Measurements from ENCODE around the gene DCC. TPM values are rescaled to one million over a fixed set of nuclear protein-coding genes. Genes with fewer than 3 reads are reported as not detected.
A peak's percentile ranks its signal among the peaks of the same experiment; 100 is the strongest.

The DCC gene
- total RNA-seq, 1 experiment from 2014 or later: not detected

DNA sequence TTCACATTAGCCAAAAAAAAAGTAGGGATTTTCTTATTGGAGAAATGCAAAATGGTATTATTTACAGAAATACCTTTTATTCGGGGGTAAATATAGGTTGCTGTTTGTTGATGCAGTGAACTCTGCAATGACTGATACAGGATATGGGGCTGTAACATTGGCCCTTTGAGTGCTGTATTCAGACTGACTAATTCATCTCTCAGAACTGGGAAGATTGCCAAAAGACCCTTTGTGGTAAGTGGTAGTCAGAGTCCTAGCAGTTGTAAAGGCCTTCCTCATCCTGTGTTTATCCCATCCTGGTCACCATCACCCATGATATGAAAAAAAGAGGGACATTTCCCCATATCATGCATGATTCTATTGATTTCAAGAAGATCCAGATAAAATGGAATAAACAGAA lies 14.0 kb upstream of the DCC start:
- Histone ChIP-seq H3K4me2 (ENCODE audit: low read length) (no peak overlapping the region), H3K27me3 (ENCODE audit: low read length) (no peaks in the 10 kb centered on the region), H3K4me3 (ENCODE audit: low read length) (no peak overlapping the region), H3F3A (ENCODE audit: low read length, unreplicated experiment) (no peaks in the 10 kb centered on the region), H3K36me3 (ENCODE audit: low read depth, low read length) (no peaks in the 10 kb centered on the region), H3K9me3 (ENCODE audit: low read length) (no peaks in the 10 kb centered on the region), H4K20me1 (ENCODE audit: low read length) (no peaks in the 10 kb centered on the region), H2AFZ (ENCODE audit: low read length) (no peak overlapping the region), H3K79me2 (ENCODE audit: low read length) (no peaks in the 10 kb centered on the region), H3K27ac (ENCODE audit: low read length) (no peak overlapping the region), H3K9ac (ENCODE audit: low read length) (no peak overlapping the region), H3K4me1 (ENCODE audit: insufficient read depth, low read length) (no peaks in the 10 kb centered on the region), H3K9me2 (replicated peaks; ENCODE audit: low read length) (no peaks in the 10 kb centered on the region)
- no peak for ATAC-seq
- intact Hi-C loops (cut with micrococcal nuclease): no loop called here
- CTCF ChIA-PET: no interaction called here
- POLR2A ChIA-PET (ENCODE audit: unreplicated experiment): no interaction called here
- TF ChIP-seq, protein P1, sequence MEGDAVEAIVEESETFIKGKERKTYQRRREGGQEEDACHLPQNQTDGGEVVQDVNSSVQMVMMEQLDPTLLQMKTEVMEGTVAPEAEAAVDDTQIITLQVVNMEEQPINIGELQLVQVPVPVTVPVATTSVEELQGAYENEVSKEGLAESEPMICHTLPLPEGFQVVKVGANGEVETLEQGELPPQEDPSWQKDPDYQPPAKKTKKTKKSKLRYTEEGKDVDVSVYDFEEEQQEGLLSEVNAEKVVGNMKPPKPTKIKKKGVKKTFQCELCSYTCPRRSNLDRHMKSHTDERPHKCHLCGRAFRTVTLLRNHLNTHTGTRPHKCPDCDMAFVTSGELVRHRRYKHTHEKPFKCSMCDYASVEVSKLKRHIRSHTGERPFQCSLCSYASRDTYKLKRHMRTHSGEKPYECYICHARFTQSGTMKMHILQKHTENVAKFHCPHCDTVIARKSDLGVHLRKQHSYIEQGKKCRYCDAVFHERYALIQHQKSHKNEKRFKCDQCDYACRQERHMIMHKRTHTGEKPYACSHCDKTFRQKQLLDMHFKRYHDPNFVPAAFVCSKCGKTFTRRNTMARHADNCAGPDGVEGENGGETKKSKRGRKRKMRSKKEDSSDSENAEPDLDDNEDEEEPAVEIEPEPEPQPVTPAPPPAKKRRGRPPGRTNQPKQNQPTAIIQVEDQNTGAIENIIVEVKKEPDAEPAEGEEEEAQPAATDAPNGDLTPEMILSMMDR (conservative IDR thresholded peaks at IDR 0.05; ENCODE audit: low read depth, low read length): no peak
- no TSS peak for BruUV-seq (replicated peaks)
- peak; percentile 39 for DNase-seq

DNA sequence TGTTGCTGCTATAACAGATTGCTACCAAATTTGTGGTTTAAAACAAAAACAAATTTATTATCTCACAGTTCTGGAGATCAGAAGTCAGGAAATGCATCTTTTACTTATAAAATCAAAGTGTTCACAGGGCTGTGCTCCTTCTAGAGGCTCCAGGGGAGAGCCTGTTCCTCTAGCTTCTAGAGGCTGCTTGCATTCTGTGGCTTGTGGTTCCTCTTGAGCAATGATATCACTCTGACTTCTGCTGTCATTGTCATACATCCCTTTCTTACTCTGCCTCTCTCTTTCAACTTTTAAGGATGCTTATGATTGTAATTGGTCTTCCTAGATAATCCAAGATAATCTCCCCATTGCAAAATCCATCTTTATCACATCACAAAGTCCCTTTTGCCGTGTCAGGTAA lies 6.1 kb upstream of the DCC start:
- Histone ChIP-seq H3F3A (ENCODE audit: low read length, unreplicated experiment) (no peaks in the 10 kb centered on the region), H3K9me2 (replicated peaks; ENCODE audit: low read length) (no peaks in the 10 kb centered on the region), H3K79me2 (ENCODE audit: low read length) (no peaks in the 10 kb centered on the region), H3K36me3 (ENCODE audit: low read depth, low read length) (no peaks in the 10 kb centered on the region), H3K4me1 (ENCODE audit: insufficient read depth, low read length) (no peaks in the 10 kb centered on the region), H3K4me2 (ENCODE audit: low read length) (no peak overlapping the region), H3K4me3 (ENCODE audit: low read length) (no peak overlapping the region), H3K27ac (ENCODE audit: low read length) (no peak overlapping the region), H3K9ac (ENCODE audit: low read length) (no peak overlapping the region), H3K9me3 (ENCODE audit: low read length) (no peaks in the 10 kb centered on the region), H2AFZ (ENCODE audit: low read length) (no peak overlapping the region), H4K20me1 (ENCODE audit: low read length) (no peaks in the 10 kb centered on the region), H3K27me3 (ENCODE audit: low read length) (0 out of 2 replicates have a peak, but pooled peaks cover 2% of the 10 kb centered on the region)
- POLR2A ChIA-PET (ENCODE audit: unreplicated experiment): no interaction called here
- CTCF ChIA-PET: no interaction called here
- BruUV-seq (replicated peaks): no TSS peak
- no peak for DNase-seq
- TF ChIP-seq EZH2 (IDR thresholded peaks at IDR 0.05; ENCODE audit: low read length, unreplicated experiment): no peak
- no peak for ATAC-seq
- intact Hi-C loops (cut with micrococcal nuclease): no loop called here

DNA sequence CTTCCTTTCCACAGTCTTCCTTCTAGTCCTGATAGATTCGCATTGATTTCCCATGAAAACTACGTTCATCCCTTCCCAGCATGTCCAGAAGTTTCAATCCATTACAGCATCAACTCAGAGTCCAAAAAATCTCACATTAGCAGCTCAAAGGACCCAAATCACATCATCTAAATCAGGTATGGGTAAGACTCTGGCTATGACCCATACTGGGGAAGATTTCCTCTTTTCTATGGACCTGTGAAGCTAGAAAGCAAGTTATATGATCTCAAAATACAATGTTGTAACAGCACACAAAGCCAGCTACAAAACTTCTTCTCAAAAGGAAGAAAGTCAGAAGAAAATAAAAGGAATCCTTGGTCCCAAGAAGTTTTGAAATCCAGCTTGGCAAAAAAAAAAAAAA lies 5.7 kb upstream of the DCC start:
- Histone ChIP-seq H4K20me1 (ENCODE audit: low read length) (no peaks in the 10 kb centered on the region), H3F3A (ENCODE audit: low read length, unreplicated experiment) (no peaks in the 10 kb centered on the region), H3K27ac (ENCODE audit: low read length) (no peak overlapping the region), H3K36me3 (ENCODE audit: low read depth, low read length) (no peaks in the 10 kb centered on the region), H2AFZ (ENCODE audit: low read length) (no peak overlapping the region), H3K27me3 (ENCODE audit: low read length) (peaks cover 6% of the 10 kb centered on the region), H3K9me3 (ENCODE audit: low read length) (no peaks in the 10 kb centered on the region), H3K4me1 (ENCODE audit: insufficient read depth, low read length) (no peaks in the 10 kb centered on the region), H3K4me3 (ENCODE audit: low read length) (no peak overlapping the region), H3K9me2 (replicated peaks; ENCODE audit: low read length) (no peaks in the 10 kb centered on the region), H3K9ac (ENCODE audit: low read length) (no peak overlapping the region), H3K4me2 (ENCODE audit: low read length) (no peak overlapping the region), H3K79me2 (ENCODE audit: low read length) (no peaks in the 10 kb centered on the region)
- POLR2A ChIA-PET (ENCODE audit: unreplicated experiment): no interaction called here
- intact Hi-C loops (cut with micrococcal nuclease): no loop called here
- TF ChIP-seq EZH2phosphoT487 (IDR thresholded peaks at IDR 0.05; ENCODE audit: borderline replicate concordance, low read length) (no peak), EZH2 (IDR thresholded peaks at IDR 0.05; ENCODE audit: low read length, unreplicated experiment) (no peak)
- TF ChIP-seq, protein P1 (conservative IDR thresholded peaks at IDR 0.05; ENCODE audit: low read depth, low read length): no peak
- CTCF ChIA-PET: no interaction called here
- no TSS peak for BruUV-seq (replicated peaks)
- ATAC-seq (no peak), DNase-seq (no peak)

Measured in PC-3 (cell line).